IMR-90 (cell line): Measurements from ENCODE around the gene GRIK1. TPM values are rescaled to one million over a fixed set of nuclear protein-coding genes. Genes with fewer than 3 reads are reported as not detected.
A peak's percentile ranks its signal among the peaks of the same experiment; 100 is the strongest.

Source experiments
- ATAC-seq: fragments of 200-7000 bp; cut with Tn5 transposase; 2 replicates; pipeline ENCODE4 v1.9.1; 2020; ENCODE audit warnings: low read depth, mild to moderate bottlenecking, moderate library complexity
- BruUV-seq: library from RNA; stranded (reverse); fragments of 400-500 nt; replicated peaks from 2 replicates; lab custom pipeline; 2021; lab: Mats Ljungman, UMichigan
- CTCF ChIA-PET: fragments of 300-600 bp; formaldehyde crosslinking; extraction: SDS; loops from one replicate; lab custom pipeline; 2021; ENCODE audit warnings: antibody characterized with exemption; lab: Yijun Ruan, JAX
- POLR2A ChIA-PET: fragments of 300-600 bp; sonication (Branson Sonifier 250); formaldehyde crosslinking; loops from one replicate; lab custom pipeline; 2022; ENCODE audit warnings: antibody characterized with exemption; ENCODE audit not compliant: unreplicated experiment; lab: Charles Lee
- DNase-seq: peaks from one replicate; pipeline ENCODE4 v3.0.0; 2013
- H2AFZ ChIP-seq: replicated peaks from 2 replicates; pipeline ENCODE3; 2013; ENCODE audit warnings: low read length, mild to moderate bottlenecking; ENCODE audit not compliant: poor library complexity
- H2AK5ac ChIP-seq: 2 replicates; pipeline ENCODE4 v1.6.1; 2013; ENCODE audit warnings: low read depth, low read length, inconsistent platforms
- H2AK9ac ChIP-seq: replicated peaks from 2 replicates; pipeline ENCODE3; 2013; ENCODE audit warnings: mild to moderate bottlenecking, low read depth, low read length, moderate library complexity; ENCODE audit not compliant: poor library complexity
- H2BK120ac ChIP-seq: 2 replicates; pipeline ENCODE4 v1.6.1; 2013; ENCODE audit warnings: low read depth, low read length, inconsistent platforms
- H2BK15ac ChIP-seq: 3 replicates; pipeline ENCODE4 v1.6.1; 2013; ENCODE audit warnings: low read depth, low read length, inconsistent platforms
- H2BK20ac ChIP-seq: 2 replicates; pipeline ENCODE4 v1.6.1; 2013; ENCODE audit warnings: low read depth, mild to moderate bottlenecking, inconsistent platforms, low read length, moderate library complexity
- H2BK5ac ChIP-seq: 2 replicates; pipeline ENCODE4 v1.6.1; 2013; ENCODE audit warnings: mild to moderate bottlenecking, low read depth, low read length, inconsistent platforms; ENCODE audit not compliant: poor library complexity, severe bottlenecking
- H3K14ac ChIP-seq: replicated peaks from 2 replicates; pipeline ENCODE4 v1.6.1; 2013; ENCODE audit warnings: low read depth, low read length, inconsistent platforms
- H3K18ac ChIP-seq: 2 replicates; pipeline ENCODE4 v1.6.1; 2013; ENCODE audit warnings: low read depth, low read length, control low read depth
- H3K23ac ChIP-seq: 2 replicates; pipeline ENCODE4 v1.6.1; 2013; ENCODE audit warnings: low read depth, low read length, inconsistent platforms
- H3K27ac ChIP-seq: 2 replicates; pipeline ENCODE4 v1.5.1; 2013; ENCODE audit warnings: mild to moderate bottlenecking, control low read depth, low read length; ENCODE audit not compliant: insufficient read depth
- H3K27me3 ChIP-seq: 2 replicates; pipeline ENCODE4 v1.6.1; 2013; ENCODE audit warnings: low read length; ENCODE audit not compliant: control insufficient read depth, insufficient read depth
- H3K36me3 ChIP-seq: 2 replicates; pipeline ENCODE4 v1.6.1; 2013; ENCODE audit warnings: low read length, mixed read lengths; ENCODE audit not compliant: control insufficient read depth, insufficient read depth
- H3K4ac ChIP-seq: 2 replicates; pipeline ENCODE4 v1.6.1; 2013; ENCODE audit warnings: low read depth, low read length, inconsistent platforms
- H3K4me1 ChIP-seq: 2 replicates; pipeline ENCODE4 v1.6.1; 2013; ENCODE audit warnings: low read length, mixed read lengths; ENCODE audit not compliant: control insufficient read depth, insufficient read depth
- H3K4me2 ChIP-seq: 2 replicates; pipeline ENCODE4 v1.6.1; 2013; ENCODE audit warnings: low read depth, mild to moderate bottlenecking, control low read depth, low read length, moderate library complexity
- H3K4me3 ChIP-seq: 2 replicates; pipeline ENCODE4 v1.5.1; 2013; ENCODE audit warnings: low read depth, mild to moderate bottlenecking, control low read depth, low read length, moderate library complexity; ENCODE audit not compliant: insufficient read depth
- H3K56ac ChIP-seq: 2 replicates; pipeline ENCODE4 v1.6.1; 2013; ENCODE audit warnings: low read length, inconsistent platforms; ENCODE audit not compliant: insufficient read depth; ENCODE audit errors: extremely low read depth
- H3K79me1 ChIP-seq, 2 experiments: 2 replicates each; pipeline ENCODE4 v1.6.1; 2013; ENCODE audit warnings: low read length in 2 of 2, inconsistent platforms in 1 of 2, low read depth in 1 of 2
- H3K9ac ChIP-seq: 2 replicates; pipeline ENCODE4 v1.6.1; 2013; ENCODE audit warnings: low read depth, low read length, control low read depth
- H3K9me1 ChIP-seq: 2 replicates; pipeline ENCODE4 v1.6.1; 2013; ENCODE audit warnings: low read length, inconsistent platforms; ENCODE audit not compliant: insufficient read depth
- H3K9me3 ChIP-seq: 2 replicates; pipeline ENCODE4 v1.6.1; 2013; ENCODE audit warnings: low read length; ENCODE audit not compliant: control insufficient read depth, insufficient read depth
- H4K20me1 ChIP-seq: 2 replicates; pipeline ENCODE4 v1.6.1; 2013; ENCODE audit warnings: low read length, inconsistent platforms; ENCODE audit not compliant: insufficient read depth
- H4K5ac ChIP-seq: 2 replicates; pipeline ENCODE4 v1.6.1; 2013; ENCODE audit warnings: mild to moderate bottlenecking, low read depth, low read length, control low read depth
- H4K8ac ChIP-seq, 2 experiments: 2 replicates each; pipeline ENCODE4 v1.6.1; 2013; ENCODE audit warnings: low read depth in 2 of 2, low read length in 2 of 2, control low read depth in 1 of 2, inconsistent platforms in 1 of 2
- H4K91ac ChIP-seq: 2 replicates; pipeline ENCODE4 v1.6.1; 2013; ENCODE audit warnings: low read depth, low read length, inconsistent platforms; ENCODE audit not compliant: insufficient read depth
- BHLHE40 ChIP-seq: fragments of 150-350 bp; IDR thresholded peaks from 2 replicates; pipeline ENCODE4 v1.6.1; 2016; ENCODE audit warnings: mild to moderate bottlenecking, low read depth, low read length
- CHD1 ChIP-seq: IDR thresholded peaks from 2 replicates; pipeline ENCODE4 v1.6.1; 2012; ENCODE audit warnings: low read depth, low read length, improper control_type of control experiment
- CTCF ChIP-seq: conservative IDR thresholded peaks from 2 replicates; pipeline ENCODE4 v1.5.1; 2012; ENCODE audit warnings: mild to moderate bottlenecking, low read depth, low read length, improper control_type of control experiment
- FOS ChIP-seq: fragments of 150-350 bp; IDR thresholded peaks from 2 replicates; pipeline ENCODE4 v1.6.1; 2016; ENCODE audit warnings: low read depth, low read length
- MAZ ChIP-seq: IDR thresholded peaks from 2 replicates; pipeline ENCODE4 v1.6.1; 2012; ENCODE audit warnings: low read depth, mild to moderate bottlenecking, low read length, improper control_type of control experiment, moderate library complexity, borderline replicate concordance
- MXI1 ChIP-seq: IDR thresholded peaks from 2 replicates; pipeline ENCODE4 v1.6.1; 2012; ENCODE audit warnings: low read depth, mild to moderate bottlenecking, low read length, moderate library complexity, borderline replicate concordance
- NFE2L2 ChIP-seq: fragments of 150-350 bp; IDR thresholded peaks from 2 replicates; pipeline ENCODE4 v1.6.1; 2016; ENCODE audit warnings: low read depth, mild to moderate bottlenecking, low read length
- POLR2A ChIP-seq: IDR thresholded peaks from 2 replicates; pipeline ENCODE4 v1.6.1; 2012; ENCODE audit warnings: mild to moderate bottlenecking, low read depth, low read length
- RAD21 ChIP-seq: IDR thresholded peaks from 2 replicates; pipeline ENCODE4 v1.6.1; 2012; ENCODE audit warnings: low read length, improper control_type of control experiment
- RCOR1 ChIP-seq: IDR thresholded peaks from 2 replicates; pipeline ENCODE4 v1.6.1; 2012; ENCODE audit warnings: mild to moderate bottlenecking, low read length, improper control_type of control experiment; ENCODE audit not compliant: insufficient replicate concordance
- SMC3 ChIP-seq: fragments of 150-350 bp; IDR thresholded peaks from 2 replicates; pipeline ENCODE4 v1.6.1; 2016; ENCODE audit warnings: low read depth, mild to moderate bottlenecking, antibody characterized with exemption, low read length, moderate library complexity
- WGBS, 2 experiments: methylation state at CpG; one replicate each; pipeline versions ENCODE4 v1.1.5 to v1.1.7; 2013; ENCODE audit warnings: missing lambda C conversion rate in 2 of 2; ENCODE audit not compliant: insufficient read length in 1 of 2; ENCODE audit errors: extremely low coverage in 2 of 2; 5-methylcytosine and 5-hydroxymethylcytosine counted together
- dilution Hi-C: fragments of 300-500 bp; cut with HindIII; formaldehyde crosslinking; loops from one replicate; pipeline ENCODE4 v1.14.3; 2018; ENCODE audit warnings: low sequenced_read_pairs; ENCODE audit not compliant: unreplicated experiment
- in situ Hi-C: fragments of 300-500 bp; cut with MboI; formaldehyde crosslinking; loops from 3 replicates; pipeline ENCODE4 v1.14.3; 2019; ENCODE audit warnings: low sequenced_read_pairs, inconsistent platforms, mixed read lengths
- intact Hi-C: fragments of 100-400 bp; cut with micrococcal nuclease; formaldehyde crosslinking; loops from 2 replicates; pipeline ENCODE4 v1.10.0; 2022
- polyA plus RNA-seq, 3 experiments: library from polyadenylated mRNA; depleted of rRNA; stranded (reverse); fragments of >200 nt; gene quantifications; 2 replicates each; pipeline ENCODE4 v1.2.3, GENCODE V29; 2012; ENCODE audit warnings: low replicate concordance in 1 of 3
- total RNA-seq: library from RNA; depleted of rRNA; stranded (reverse); fragments of >200 nt; gene quantifications from 2 replicates; pipeline ENCODE4 v1.2.3, GENCODE V29; 2012

Gene GRIK1
- total and polyA plus RNA-seq, 2 of the 4 experiments (the other 2 are of a cell fraction) = not detected

- Histone ChIP-seq H4K8ac (no peak overlapping the region), H3K4ac (no peak overlapping the region), H2AK9ac (no peak overlapping the region), H3K36me3 (peaks cover 1% of the 10 kb centered on the region; the same call in 1 of the 2 replicates), H4K91ac (no peak overlapping the region), H3K79me1 (0 out of 4 replicates have a peak, but pooled peaks cover 0 to 2% of the 10 kb centered on the region in 2 experiments), H2AFZ (no peak overlapping the region), H2BK15ac (peak overlapping the region; percentile 48; the same call in 1 of the 3 replicates), H3K27ac (no peak overlapping the region), H4K20me1 (no peaks in the 10 kb centered on the region), H3K14ac (no peak overlapping the region), H3K4me1 (peaks cover 5% of the 10 kb centered on the region; the same call in 1 of the 2 replicates), H4K5ac (peak overlapping the region; percentile 2; the same call in 1 of the 2 replicates), H2BK5ac (peak overlapping the region; percentile 18), H2AK5ac (no peak overlapping the region; the same call in 1 of the 2 replicates), H3K56ac (no peak overlapping the region), H3K9ac (no peak overlapping the region), H2BK20ac (no peak overlapping the region), H3K18ac (no peak overlapping the region), H3K9me1 (peaks cover 1% of the 10 kb centered on the region; the same call in 1 of the 2 replicates), H3K27me3 (no peaks in the 10 kb centered on the region), H3K4me3 (no peak overlapping the region), H3K23ac (no peak overlapping the region), H3K4me2 (no peak overlapping the region), H3K9me3 (peaks cover 9% of the 10 kb centered on the region), H2BK120ac (no peak overlapping the region)
- no CpG with 5 or more reads among the region's 4 CpGs for WGBS, 2 experiments
- ATAC-seq (no peak), DNase-seq (no peak)
- ChIA-PET CTCF (no interaction called here), POLR2A (no interaction called here)
- in situ Hi-C loops = no loop called here
- intact Hi-C loops = no loop called here
- no TSS peak for BruUV-seq
- TF ChIP-seq MXI1 = no peak
- no peak for TF ChIP-seq CTCF
- TF ChIP-seq CHD1 = no peak
- TF ChIP-seq SMC3 = no peak
- TF ChIP-seq NFE2L2 = no peak
- no peak for TF ChIP-seq FOS
- no peak for TF ChIP-seq POLR2A
- no peak for TF ChIP-seq RAD21
- no peak for TF ChIP-seq MAZ
- no peak for TF ChIP-seq RCOR1
- no peak for TF ChIP-seq BHLHE40
- dilution Hi-C loops = no loop called here
Observed at GRCh38 chr21:29499229-29499628, 440.6 kb downstream of the GRIK1 start.
